H1 (cell line): Measurements from ENCODE around the gene PLA2G4E. TPM values are rescaled to one million over a fixed set of nuclear protein-coding genes. Genes with fewer than 3 reads are reported as not detected.

Source experiments
- CTCF ChIA-PET: fragments of 300-600 bp; sonication (Branson Sonifier 250); formaldehyde crosslinking; loops from one replicate; lab custom pipeline; 2021; ENCODE audit not compliant: partially characterized antibody; lab: Charles Lee
- POLR2A ChIA-PET: fragments of 300-600 bp; sonication (Branson Sonifier 250); formaldehyde crosslinking; loops from one replicate; lab custom pipeline; 2021; ENCODE audit warnings: inconsistent platforms; ENCODE audit not compliant: partially characterized antibody; lab: Charles Lee
- DNase-seq, 2 experiments: peaks; one replicate each; pipeline versions ENCODE4 v3.0.0 to v3.0.0-alpha.2; 2010 to 2022; ENCODE audit warnings: low spot score in 2 of 2, low read depth in 1 of 2, mixed read lengths in 1 of 2
- FAIRE-seq: peaks from 2 replicates; lab custom pipeline; 2011; peaks lifted over from hg19 to GRCh38; lab: Jason Lieb, UNC
- H2AFZ ChIP-seq: 2 replicates; pipeline ENCODE4 v1.8.1; 2012; ENCODE audit warnings: low read length, inconsistent platforms
- H2AK5ac ChIP-seq: 2 replicates; pipeline ENCODE4 v1.6.1; 2013; ENCODE audit warnings: low read depth, low read length
- H2BK120ac ChIP-seq: replicated peaks from 2 replicates; pipeline ENCODE3; 2013; ENCODE audit warnings: low read depth, low read length, inconsistent platforms
- H2BK12ac ChIP-seq: 2 replicates; pipeline ENCODE4 v1.6.1; 2013; ENCODE audit warnings: low read depth, low read length
- H2BK15ac ChIP-seq: 2 replicates; pipeline ENCODE4 v1.6.1; 2013; ENCODE audit warnings: low read length
- H2BK20ac ChIP-seq: 2 replicates; pipeline ENCODE4 v1.6.1; 2013; ENCODE audit warnings: low read length
- H2BK5ac ChIP-seq: 2 replicates; pipeline ENCODE4 v1.6.1; 2013; ENCODE audit warnings: low read depth, low read length
- H3K14ac ChIP-seq: 2 replicates; pipeline ENCODE4 v1.6.1; 2013; ENCODE audit warnings: inconsistent platforms; ENCODE audit not compliant: insufficient read length
- H3K18ac ChIP-seq: 2 replicates; pipeline ENCODE4 v1.6.1; 2013; ENCODE audit warnings: low read length; ENCODE audit errors: extremely low read depth
- H3K23ac ChIP-seq: 2 replicates; pipeline ENCODE4 v1.6.1; 2013; ENCODE audit warnings: inconsistent platforms; ENCODE audit not compliant: insufficient read length
- H3K23me2 ChIP-seq: 2 replicates; pipeline ENCODE4 v1.6.1; 2013; ENCODE audit warnings: low read depth, low read length
- H3K27ac ChIP-seq: 2 replicates; pipeline ENCODE4 v1.6.1; 2011; ENCODE audit warnings: low read depth, low read length, inconsistent platforms
- H3K27me3 ChIP-seq, 4 experiments: replicated peaks in 1 of 4; 1 replicate in 1 of 4; 2 replicates in 3 of 4; pipeline versions ENCODE4 v1.6.1 to v1.8.1; 2011 to 2013; ENCODE audit warnings: low read length in 3 of 4, mild to moderate bottlenecking in 3 of 4, inconsistent platforms in 2 of 4, mixed read lengths in 2 of 4, moderate library complexity in 1 of 4; ENCODE audit not compliant: control insufficient read depth in 3 of 4, insufficient read depth in 3 of 4; ENCODE audit errors: extremely low read depth in 1 of 4
- H3K36me3 ChIP-seq, 4 experiments: 2 replicates each; pipeline versions ENCODE4 v1.6.1 to v1.8.1; 2011 to 2013; ENCODE audit warnings: mild to moderate bottlenecking in 4 of 4, low read length in 3 of 4, moderate library complexity in 2 of 4, control low read depth in 1 of 4, inconsistent platforms in 1 of 4; ENCODE audit not compliant: insufficient read depth in 4 of 4, control insufficient read depth in 2 of 4
- H3K4ac ChIP-seq: replicated peaks from 2 replicates; pipeline ENCODE3; 2013; ENCODE audit warnings: low read length, low read depth, mixed read lengths, inconsistent platforms; ENCODE audit not compliant: insufficient read length
- H3K4me1 ChIP-seq, 4 experiments: replicated peaks in 1 of 4; 1 replicate in 1 of 4; 2 replicates in 3 of 4; pipeline versions ENCODE4 v1.6.1 to v1.8.1; 2011 to 2013; ENCODE audit warnings: low read length in 3 of 4, inconsistent platforms in 2 of 4, mixed read lengths in 1 of 4; ENCODE audit not compliant: insufficient read depth in 4 of 4, control insufficient read depth in 3 of 4
- H3K4me2 ChIP-seq, 2 experiments: 2 replicates each; pipeline versions ENCODE4 v1.6.1 to v1.8.1; 2011 to 2013; ENCODE audit warnings: low read depth in 2 of 2, low read length in 2 of 2, control low read depth in 1 of 2, inconsistent platforms in 1 of 2, mild to moderate bottlenecking in 1 of 2; ENCODE audit not compliant: insufficient read depth in 1 of 2
- H3K4me3 ChIP-seq, 4 experiments: fragments of 200-600, 300-600 bp in 1 of 4; sonication (generic), shearing (Covaris generic), sonication (Bioruptor Twin) in 1 of 4; 2 replicates each; pipeline versions ENCODE4 v1.5.1 to v1.8.1; 2011 to 2016; ENCODE audit warnings: low read length in 4 of 4, low read depth in 3 of 4, control low read depth in 2 of 4, inconsistent platforms in 2 of 4, mild to moderate bottlenecking in 2 of 4, mixed read lengths in 1 of 4, moderate library complexity in 1 of 4; ENCODE audit not compliant: insufficient read depth in 2 of 4; ENCODE audit errors: extremely low read depth in 1 of 4
- H3K56ac ChIP-seq: replicated peaks from 2 replicates; pipeline ENCODE3; 2013; ENCODE audit warnings: low read depth, mild to moderate bottlenecking, mixed read lengths, low read length, inconsistent platforms; ENCODE audit not compliant: insufficient read length
- H3K79me1 ChIP-seq: 2 replicates; pipeline ENCODE4 v1.6.1; 2013; ENCODE audit warnings: low read depth, low read length, control low read depth
- H3K79me2 ChIP-seq, 2 experiments: 2 replicates each; pipeline versions ENCODE4 v1.6.1 to v1.8.1; 2012 to 2013; ENCODE audit warnings: low read length in 2 of 2, mild to moderate bottlenecking in 2 of 2, inconsistent platforms in 1 of 2; ENCODE audit not compliant: insufficient read depth in 2 of 2, control insufficient read depth in 1 of 2
- H3K9ac ChIP-seq, 4 experiments: replicated peaks in 1 of 4; 1 replicate in 1 of 4; 2 replicates in 3 of 4; pipeline versions ENCODE4 v1.6.1 to v1.8.1; 2011 to 2013; ENCODE audit warnings: low read depth in 3 of 4, low read length in 3 of 4, control low read depth in 2 of 4, mild to moderate bottlenecking in 2 of 4, moderate library complexity in 2 of 4, inconsistent platforms in 1 of 4; ENCODE audit errors: extremely low read depth in 1 of 4
- H3K9me3 ChIP-seq, 2 experiments: 2 replicates each; pipeline versions ENCODE4 v1.6.1 to v1.8.1; 2012 to 2013; ENCODE audit warnings: mild to moderate bottlenecking in 2 of 2, moderate library complexity in 2 of 2, control low read depth in 1 of 2, inconsistent platforms in 1 of 2, low read depth in 1 of 2, low read length in 1 of 2, mixed read lengths in 1 of 2; ENCODE audit not compliant: insufficient read depth in 2 of 2
- H4K20me1 ChIP-seq, 2 experiments: replicated peaks in 1 of 2; 2 replicates each; pipeline versions ENCODE3 to v1.8.1; 2011 to 2013; ENCODE audit warnings: inconsistent platforms in 2 of 2, low read length in 2 of 2, mild to moderate bottlenecking in 1 of 2; ENCODE audit not compliant: insufficient read depth in 2 of 2, control insufficient read depth in 1 of 2
- H4K5ac ChIP-seq: 2 replicates; pipeline ENCODE4 v1.6.1; 2013; ENCODE audit warnings: low read length, low read depth, mixed read lengths, inconsistent platforms; ENCODE audit not compliant: insufficient read length
- H4K8ac ChIP-seq: 2 replicates; pipeline ENCODE4 v1.8.0; 2013; ENCODE audit warnings: mild to moderate bottlenecking, moderate library complexity, low read length, inconsistent platforms; ENCODE audit not compliant: insufficient read depth; ENCODE audit errors: extremely low read depth
- H4K91ac ChIP-seq: replicated peaks from 2 replicates; pipeline ENCODE3; 2013; ENCODE audit warnings: low read length, mixed read lengths, inconsistent platforms; ENCODE audit not compliant: insufficient read length
- BACH1 ChIP-seq: IDR thresholded peaks from 2 replicates; pipeline ENCODE4 v1.6.1; 2012; ENCODE audit warnings: low read length, improper control_type of control experiment
- NRF1 ChIP-seq: IDR thresholded peaks from 2 replicates; pipeline ENCODE4 v1.6.1; 2011; ENCODE audit warnings: mild to moderate bottlenecking, low read depth, low read length, improper control_type of control experiment
- SIN3A ChIP-seq, 2 experiments: IDR thresholded peaks in 1 of 2; conservative IDR thresholded peaks in 1 of 2; 2 replicates each; pipeline ENCODE4 v1.6.1; 2011 to 2012; ENCODE audit warnings: low read length in 2 of 2, improper control_type of control experiment in 1 of 2, low read depth in 1 of 2, mild to moderate bottlenecking in 1 of 2
- SIRT6 ChIP-seq: IDR thresholded peaks from one replicate; pipeline ENCODE4 v1.7.1; 2012; ENCODE audit warnings: low read length, inconsistent platforms
- WGBS, 2 experiments: shearing (Covaris generic) in 1 of 2; methylation state at CpG; one replicate each; pipeline versions ENCODE4 v1.1.6 to v1.1.7; 2013 to 2015; ENCODE audit warnings: low lambda C conversion rate in 2 of 2, mixed read lengths in 2 of 2, inconsistent platforms in 1 of 2, low coverage in 1 of 2, missing lambda C conversion rate in 1 of 2; ENCODE audit not compliant: insufficient replicate concordance in 2 of 2, insufficient coverage in 1 of 2, insufficient read length in 1 of 2; ENCODE audit errors: extremely low coverage in 1 of 2, missing lambda C conversion rate in 1 of 2; 5-methylcytosine and 5-hydroxymethylcytosine counted together
- polyA plus RNA-seq, 7 experiments: library from polyadenylated mRNA; depleted of rRNA in 3 of 7; stranded (reverse) in 5 of 7; unstranded in 2 of 7; fragments of >200 nt in 5 of 7; fragments of 200-250 nt in 2 of 7; gene quantifications; 1 replicate in 5 of 7; 2 replicates in 1 of 7; 4 replicates in 1 of 7; pipeline versions ENCODE4 v1.2.1 to v1.2.3, GENCODE V29; 2011 to 2013; ENCODE audit warnings: missing spikeins in 2 of 7, mixed read lengths in 2 of 7
- total RNA-seq: library from RNA; stranded (reverse); fragmentation: NEBNext Ultra II Directional; extraction: Animal tissue kit (Norgen Biotek cat#: 25700); gene quantifications from 2 replicates; pipeline ENCODE4 v1.2.1, GENCODE V29; 2021

PLA2G4E gene
- total and polyA plus RNA-seq, 2 of the 8 experiments (the other 6 are each of a cell fraction or from before 2014, with no cell fraction given): 0.03 TPM; not detected in 1

- Histone ChIP-seq H2BK5ac (no peak overlapping the region), H3K79me1 (no peaks in the 10 kb centered on the region), H2AK5ac (no peak overlapping the region), H4K8ac (no peak overlapping the region), H3K79me2 (no peaks in the 10 kb centered on the region), H4K91ac (no peak overlapping the region), H4K5ac (no peak overlapping the region), H3K14ac (no peak overlapping the region), H3K4me3 (no peak overlapping the region), H2BK120ac (no peak overlapping the region), H3K56ac (no peak overlapping the region), H3K23ac (no peak overlapping the region), H3K4ac (no peak overlapping the region), H4K20me1 (no peaks in the 10 kb centered on the region), H3K9me3 (no peaks in the 10 kb centered on the region), H3K27ac (no peak overlapping the region), H2BK15ac (no peak overlapping the region), H2BK12ac (no peak overlapping the region), H3K4me1 (peaks cover 0 to 6% (median 3%) of the 10 kb centered on the region in 4 experiments; a peak in 5 of 7 replicates), H2BK20ac (no peak overlapping the region), H2AFZ (no peak overlapping the region), H3K36me3 (no peaks in the 10 kb centered on the region), H3K27me3 (no peaks in the 10 kb centered on the region; a peak in 1 of 7 replicates), H3K4me2 (no peak overlapping the region), H3K9ac (no peak overlapping the region), H3K18ac (no peak overlapping the region), H3K23me2 (no peaks in the 10 kb centered on the region)
- CTCF ChIA-PET: interaction anchor here (0.9 to 4.3 kb wide), 6 partner anchors 8 to 55 kb away, joined by 3 to 21 read pairs (median 5); no protein-coding TSS in a partner anchor
- DNase-seq: no peak
- FAIRE-seq: no peak
- POLR2A ChIA-PET: no interaction called here
- WGBS, 2 experiments: 88% methylated on average over 8 of the region's 8 CpGs; no CpG with 5 or more reads in 1 of the 2 experiments
- TF ChIP-seq SIRT6 (no peak), NRF1 (no peak), SIN3A (conservative IDR thresholded peaks at IDR 0.05 in 1 of 2, IDR thresholded peaks at IDR 0.05 in 1 of 2; ENCODE audit: low read depth in 1 of 2, low read length in 2 of 2) (no peak), BACH1 (no peak)
These were observed 24.4 kb upstream of the PLA2G4E start for GRCh38 chr15:42045211-42045615.
